Measurements from ENCODE around the gene DNHD1.

DNA sequence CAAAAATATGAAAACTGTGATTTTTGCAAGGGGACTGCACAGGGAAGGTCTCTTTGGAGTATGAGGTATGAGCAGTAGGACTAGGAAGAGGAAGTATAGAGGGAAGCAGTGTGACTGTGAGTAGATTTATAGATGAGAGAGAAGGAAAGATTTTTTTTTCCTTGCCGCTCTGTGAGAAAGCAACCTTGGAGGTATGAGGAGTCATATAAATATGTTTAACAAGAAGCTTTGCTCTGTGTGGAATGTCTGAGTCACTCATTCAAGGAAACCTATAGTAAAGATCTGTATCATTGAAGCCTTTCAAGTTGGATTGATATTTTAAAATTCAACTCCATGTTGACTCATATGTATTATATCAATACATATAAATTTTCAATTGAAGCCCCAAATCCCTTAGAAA is 26.2 kb downstream of the DNHD1 start:
- no peak for TF ChIP-seq ZNF274 (IDR thresholded peaks at IDR 0.05; ENCODE audit: borderline replicate concordance, low read depth, low read length)
- no peak for TF ChIP-seq ARNT (IDR thresholded peaks at IDR 0.05)
- TF ChIP-seq STAT6 (CRISPR knock-in tag; IDR thresholded peaks at IDR 0.05): no peak
- TF ChIP-seq SP1 (CRISPR knock-in tag; IDR thresholded peaks at IDR 0.05): no peak
- TF ChIP-seq TSC22D4 (tag; IDR thresholded peaks at IDR 0.05): no peak
- TF ChIP-seq EGR1 (conservative IDR thresholded peaks at IDR 0.05): no peak
- no peak for TF ChIP-seq USF1 (CRISPR knock-in tag; IDR thresholded peaks at IDR 0.05)
- TF ChIP-seq GABPB1 (CRISPR knock-in tag; IDR thresholded peaks at IDR 0.05): no peak
- TF ChIP-seq GATA2 (CRISPR knock-in tag; IDR thresholded peaks at IDR 0.05): no peak
